ENCODE measurements around the gene NEO1. TPM values are rescaled to one million over a fixed set of nuclear protein-coding genes. Genes with fewer than 3 reads are reported as not detected.

NEO1 gene
- polyA plus RNA-seq, 4 donors: 8.4 to 162 (median 21.7) TPM

- H3K4me1 ChIP-seq (ENCODE audit: control insufficient read depth in 3 of 3, insufficient read depth in 2 of 3, low read depth in 1 of 3, low read length in 2 of 3): no peaks in the 10 kb centered on the region
- H3K9me3 ChIP-seq (ENCODE audit: control insufficient read depth in 2 of 2, insufficient read depth in 1 of 2, low read depth in 1 of 2, low read length in 1 of 2): peaks cover 0 to 5% of the 10 kb centered on the region in 2 donors
- peaks cover 0 to 3% (median 0%) of the 10 kb centered on the region in 3 donors for H3K27me3 ChIP-seq (ENCODE audit: control insufficient read depth in 3 of 3, insufficient read depth in 3 of 3, low read length in 3 of 3)
- DNase-seq (no peak), FAIRE-seq (no peak)
- 67 to 68% (median 67%) methylated on average over 29 of the region's 29 CpGs for WGBS, 3 donors
- H3K27ac ChIP-seq (ENCODE audit: low read depth in 1 of 3, low read length in 2 of 3): no peak overlapping the region
- H3K4me3 ChIP-seq (ENCODE audit: low read depth in 1 of 3, low read length in 3 of 3): no peak overlapping the region
- no peaks in the 10 kb centered on the region for H3K36me3 ChIP-seq (ENCODE audit: control insufficient read depth in 3 of 3, insufficient read depth in 2 of 3, low read depth in 1 of 3, low read length in 3 of 3)
Measured at GRCh38 chr15:73325191-73325861, 273.1 kb downstream of the NEO1 start.

- Histone ChIP-seq H3K27ac (ENCODE audit: low read depth in 1 of 3, low read length in 2 of 3) (no peak overlapping the region), H3K36me3 (ENCODE audit: control insufficient read depth in 3 of 3, insufficient read depth in 2 of 3, low read depth in 1 of 3, low read length in 3 of 3) (no peaks in the 10 kb centered on the region), H3K4me1 (ENCODE audit: control insufficient read depth in 3 of 3, insufficient read depth in 2 of 3, low read depth in 1 of 3, low read length in 2 of 3) (no peaks in the 10 kb centered on the region), H3K4me3 (ENCODE audit: low read depth in 1 of 3, low read length in 3 of 3) (no peak overlapping the region), H3K9me3 (ENCODE audit: control insufficient read depth in 2 of 2, insufficient read depth in 1 of 2, low read depth in 1 of 2, low read length in 1 of 2) (peaks cover 0 to 5% of the 10 kb centered on the region in 2 donors), H3K27me3 (ENCODE audit: control insufficient read depth in 3 of 3, insufficient read depth in 3 of 3, low read length in 3 of 3) (peaks cover 0 to 3% (median 0%) of the 10 kb centered on the region in 3 donors)
- no peak for DNase-seq
- no peak for FAIRE-seq
- 41 to 48% (median 43%) methylated on average over 4 of the region's 4 CpGs for WGBS, 3 donors
Measured at GRCh38 chr15:73326157-73326556, 273.9 kb downstream of the NEO1 start.

GRCh38 chr15:73328149-73328820 is 276.0 kb downstream of the NEO1 start:
- Histone ChIP-seq H3K4me1 (ENCODE audit: control insufficient read depth in 3 of 3, insufficient read depth in 2 of 3, low read depth in 1 of 3, low read length in 2 of 3) (peaks cover 0 to 3% (median 0%) of the 10 kb centered on the region in 3 donors), H3K27me3 (ENCODE audit: control insufficient read depth in 3 of 3, insufficient read depth in 3 of 3, low read length in 3 of 3) (peaks cover 0 to 3% (median 0%) of the 10 kb centered on the region in 3 donors), H3K27ac (ENCODE audit: low read depth in 1 of 3, low read length in 2 of 3) (no peak overlapping the region), H3K9me3 (ENCODE audit: control insufficient read depth in 2 of 2, insufficient read depth in 1 of 2, low read depth in 1 of 2, low read length in 1 of 2) (peaks cover 0 to 5% of the 10 kb centered on the region in 2 donors), H3K36me3 (ENCODE audit: control insufficient read depth in 3 of 3, insufficient read depth in 2 of 3, low read depth in 1 of 3, low read length in 3 of 3) (no peaks in the 10 kb centered on the region), H3K4me3 (ENCODE audit: low read depth in 1 of 3, low read length in 3 of 3) (no peak overlapping the region)
- 82 to 88% (median 85%) methylated on average over 12 of the region's 12 CpGs for WGBS, 3 donors
- DNase-seq (no peak), FAIRE-seq (no peak)

GRCh38 chr15:73328981-73329380 is 276.7 kb downstream of the NEO1 start:
- DNase-seq (no peak), FAIRE-seq (no peak)
- H3K4me3 ChIP-seq (ENCODE audit: low read depth in 1 of 3, low read length in 3 of 3): no peak overlapping the region
- no peaks in the 10 kb centered on the region for H3K36me3 ChIP-seq (ENCODE audit: control insufficient read depth in 3 of 3, insufficient read depth in 2 of 3, low read depth in 1 of 3, low read length in 3 of 3)
- peaks cover 0 to 5% of the 10 kb centered on the region in 2 donors for H3K9me3 ChIP-seq (ENCODE audit: control insufficient read depth in 2 of 2, insufficient read depth in 1 of 2, low read depth in 1 of 2, low read length in 1 of 2)
- peaks cover 0 to 3% (median 0%) of the 10 kb centered on the region in 3 donors for H3K4me1 ChIP-seq (ENCODE audit: control insufficient read depth in 3 of 3, insufficient read depth in 2 of 3, low read depth in 1 of 3, low read length in 2 of 3)
- 77 to 84% (median 79%) methylated on average over 10 of the region's 10 CpGs for WGBS, 3 donors
- H3K27ac ChIP-seq (ENCODE audit: low read depth in 1 of 3, low read length in 2 of 3): no peak overlapping the region
- H3K27me3 ChIP-seq (ENCODE audit: control insufficient read depth in 3 of 3, insufficient read depth in 3 of 3, low read length in 3 of 3): peaks cover 0 to 3% (median 0%) of the 10 kb centered on the region in 3 donors

- Histone ChIP-seq H3K27me3 (ENCODE audit: control insufficient read depth in 3 of 3, insufficient read depth in 3 of 3, low read length in 3 of 3) (peaks cover 0 to 3% (median 0%) of the 10 kb centered on the region in 3 donors), H3K9me3 (ENCODE audit: control insufficient read depth in 2 of 2, insufficient read depth in 1 of 2, low read depth in 1 of 2, low read length in 1 of 2) (no peaks in the 10 kb centered on the region), H3K4me3 (ENCODE audit: low read depth in 1 of 3, low read length in 3 of 3) (no peak overlapping the region), H3K27ac (ENCODE audit: low read depth in 1 of 3, low read length in 2 of 3) (no peak overlapping the region), H3K4me1 (ENCODE audit: control insufficient read depth in 3 of 3, insufficient read depth in 2 of 3, low read depth in 1 of 3, low read length in 2 of 3) (peaks cover 0 to 3% (median 0%) of the 10 kb centered on the region in 3 donors), H3K36me3 (ENCODE audit: control insufficient read depth in 3 of 3, insufficient read depth in 2 of 3, low read depth in 1 of 3, low read length in 3 of 3) (no peaks in the 10 kb centered on the region)
- DNase-seq: no peak
- FAIRE-seq: no peak
- 90 to 91% (median 90%) methylated on average over 21 of the region's 21 CpGs for WGBS, 3 donors
Measured at GRCh38 chr15:73329501-73330200, 277.4 kb downstream of the NEO1 start.

GRCh38 chr15:73330206-73331051 is 278.2 kb downstream of the NEO1 start:
- FAIRE-seq (no peak), DNase-seq (no peak)
- H3K9me3 ChIP-seq (ENCODE audit: control insufficient read depth in 2 of 2, insufficient read depth in 1 of 2, low read depth in 1 of 2, low read length in 1 of 2): no peaks in the 10 kb centered on the region
- H3K4me1 ChIP-seq (ENCODE audit: control insufficient read depth in 3 of 3, insufficient read depth in 2 of 3, low read depth in 1 of 3, low read length in 2 of 3): peaks cover 0 to 3% (median 0%) of the 10 kb centered on the region in 3 donors
- H3K4me3 ChIP-seq (ENCODE audit: low read depth in 1 of 3, low read length in 3 of 3): no peak overlapping the region
- no peak overlapping the region for H3K27ac ChIP-seq (ENCODE audit: low read depth in 1 of 3, low read length in 2 of 3)
- WGBS, 3 donors: 80 to 85% (median 85%) methylated on average over 15 of the region's 15 CpGs
- no peaks in the 10 kb centered on the region for H3K36me3 ChIP-seq (ENCODE audit: control insufficient read depth in 3 of 3, insufficient read depth in 2 of 3, low read depth in 1 of 3, low read length in 3 of 3)
- H3K27me3 ChIP-seq (ENCODE audit: control insufficient read depth in 3 of 3, insufficient read depth in 3 of 3, low read length in 3 of 3): no peaks in the 10 kb centered on the region

- WGBS, 3 donors: 87 to 93% (median 89%) methylated on average over 5 of the region's 5 CpGs
- no peak overlapping the region for H3K27ac ChIP-seq (ENCODE audit: low read depth in 1 of 3, low read length in 2 of 3)
- no peaks in the 10 kb centered on the region for H3K27me3 ChIP-seq (ENCODE audit: control insufficient read depth in 3 of 3, insufficient read depth in 3 of 3, low read length in 3 of 3)
- no peaks in the 10 kb centered on the region for H3K36me3 ChIP-seq (ENCODE audit: control insufficient read depth in 3 of 3, insufficient read depth in 2 of 3, low read depth in 1 of 3, low read length in 3 of 3)
- peaks cover 0 to 3% (median 0%) of the 10 kb centered on the region in 3 donors for H3K4me1 ChIP-seq (ENCODE audit: control insufficient read depth in 3 of 3, insufficient read depth in 2 of 3, low read depth in 1 of 3, low read length in 2 of 3)
- H3K4me3 ChIP-seq (ENCODE audit: low read depth in 1 of 3, low read length in 3 of 3): no peak overlapping the region
- no peak for FAIRE-seq
- no peaks in the 10 kb centered on the region for H3K9me3 ChIP-seq (ENCODE audit: control insufficient read depth in 2 of 2, insufficient read depth in 1 of 2, low read depth in 1 of 2, low read length in 1 of 2)
- DNase-seq: no peak
Measured at GRCh38 chr15:73331501-73331900, 279.2 kb downstream of the NEO1 start.

Data from small intestine (tissue), 7 donors.